HL-60 (cell line): ENCODE measurements around the gene TUB.

ENCODE experiments used
- DNase-seq, 2 experiments: peaks; one replicate each; pipeline ENCODE4 v3.0.0-alpha.2; 2010 to 2020; ENCODE audit warnings: low read depth in 1 of 2, low spot score in 1 of 2
- H3K27ac ChIP-seq: fragments of 250-450 bp; sonication (Bioruptor Pico); replicated peaks from 2 replicates; pipeline ENCODE4 v1.5.1; 2020; ENCODE audit warnings: mild to moderate bottlenecking, moderate library complexity
- H3K27me3 ChIP-seq: fragments of 250-450 bp; sonication (Bioruptor Pico); 2 replicates; pipeline ENCODE4 v1.5.1; 2021; ENCODE audit warnings: mild to moderate bottlenecking, moderate library complexity; ENCODE audit not compliant: insufficient read depth, poor library complexity, severe bottlenecking
- H3K4me3 ChIP-seq: replicated peaks from 2 replicates; pipeline ENCODE4 v1.5.1; 2011; ENCODE audit warnings: mild to moderate bottlenecking, control low read depth, low read length; ENCODE audit not compliant: insufficient read depth
- GABPA ChIP-seq: IDR thresholded peaks from 2 replicates; pipeline ENCODE4 v1.6.1; 2012; ENCODE audit warnings: low read depth
- POLR2AphosphoS5 ChIP-seq: IDR thresholded peaks from 2 replicates; pipeline ENCODE4 v1.6.1; 2012; ENCODE audit warnings: low read depth
- SPI1 ChIP-seq: IDR thresholded peaks from 2 replicates; pipeline ENCODE4 v1.6.1; 2012; ENCODE audit warnings: low read depth, mild to moderate bottlenecking, borderline replicate concordance
- TF ChIP-seq, protein P1 (sequence below): IDR thresholded peaks from 2 replicates; pipeline ENCODE4 v1.6.1; 2012; ENCODE audit warnings: low read depth; ENCODE audit not compliant: insufficient replicate concordance
- TF ChIP-seq, protein P2 (sequence below): IDR thresholded peaks from one replicate; pipeline ENCODE4 v1.5.1; 2011; ENCODE audit warnings: low read length, control low read depth, inconsistent platforms; ENCODE audit not compliant: insufficient read depth

The TUB gene

DNA sequence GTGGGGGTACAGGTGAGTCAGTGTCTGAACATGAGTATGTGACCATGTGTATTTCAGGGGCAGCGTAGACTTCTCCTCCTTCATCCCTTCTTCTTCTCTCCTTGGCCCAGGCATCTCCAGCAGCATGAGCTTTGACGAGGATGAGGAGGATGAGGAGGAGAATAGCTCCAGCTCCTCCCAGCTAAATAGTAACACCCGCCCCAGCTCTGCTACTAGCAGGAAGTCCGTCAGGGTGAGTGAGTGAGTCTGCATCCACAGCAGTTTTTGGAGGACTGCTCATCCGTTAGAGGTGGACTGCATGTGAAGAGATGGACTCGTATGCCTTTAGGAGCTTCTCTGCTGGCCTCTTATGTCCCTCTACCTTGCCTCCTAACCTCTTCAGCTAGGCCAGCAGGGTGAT is 15.6 kb downstream of the TUB start:
- no peak overlapping the region for H3K27ac ChIP-seq
- H3K27me3 ChIP-seq, result no peaks in the 10 kb centered on the region
- TF ChIP-seq POLR2AphosphoS5 (no peak), GABPA (no peak), SPI1 (no peak)
- TF ChIP-seq, protein P1, sequence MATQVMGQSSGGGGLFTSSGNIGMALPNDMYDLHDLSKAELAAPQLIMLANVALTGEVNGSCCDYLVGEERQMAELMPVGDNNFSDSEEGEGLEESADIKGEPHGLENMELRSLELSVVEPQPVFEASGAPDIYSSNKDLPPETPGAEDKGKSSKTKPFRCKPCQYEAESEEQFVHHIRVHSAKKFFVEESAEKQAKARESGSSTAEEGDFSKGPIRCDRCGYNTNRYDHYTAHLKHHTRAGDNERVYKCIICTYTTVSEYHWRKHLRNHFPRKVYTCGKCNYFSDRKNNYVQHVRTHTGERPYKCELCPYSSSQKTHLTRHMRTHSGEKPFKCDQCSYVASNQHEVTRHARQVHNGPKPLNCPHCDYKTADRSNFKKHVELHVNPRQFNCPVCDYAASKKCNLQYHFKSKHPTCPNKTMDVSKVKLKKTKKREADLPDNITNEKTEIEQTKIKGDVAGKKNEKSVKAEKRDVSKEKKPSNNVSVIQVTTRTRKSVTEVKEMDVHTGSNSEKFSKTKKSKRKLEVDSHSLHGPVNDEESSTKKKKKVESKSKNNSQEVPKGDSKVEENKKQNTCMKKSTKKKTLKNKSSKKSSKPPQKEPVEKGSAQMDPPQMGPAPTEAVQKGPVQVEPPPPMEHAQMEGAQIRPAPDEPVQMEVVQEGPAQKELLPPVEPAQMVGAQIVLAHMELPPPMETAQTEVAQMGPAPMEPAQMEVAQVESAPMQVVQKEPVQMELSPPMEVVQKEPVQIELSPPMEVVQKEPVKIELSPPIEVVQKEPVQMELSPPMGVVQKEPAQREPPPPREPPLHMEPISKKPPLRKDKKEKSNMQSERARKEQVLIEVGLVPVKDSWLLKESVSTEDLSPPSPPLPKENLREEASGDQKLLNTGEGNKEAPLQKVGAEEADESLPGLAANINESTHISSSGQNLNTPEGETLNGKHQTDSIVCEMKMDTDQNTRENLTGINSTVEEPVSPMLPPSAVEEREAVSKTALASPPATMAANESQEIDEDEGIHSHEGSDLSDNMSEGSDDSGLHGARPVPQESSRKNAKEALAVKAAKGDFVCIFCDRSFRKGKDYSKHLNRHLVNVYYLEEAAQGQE, result no peak
- TF ChIP-seq, protein P2, sequence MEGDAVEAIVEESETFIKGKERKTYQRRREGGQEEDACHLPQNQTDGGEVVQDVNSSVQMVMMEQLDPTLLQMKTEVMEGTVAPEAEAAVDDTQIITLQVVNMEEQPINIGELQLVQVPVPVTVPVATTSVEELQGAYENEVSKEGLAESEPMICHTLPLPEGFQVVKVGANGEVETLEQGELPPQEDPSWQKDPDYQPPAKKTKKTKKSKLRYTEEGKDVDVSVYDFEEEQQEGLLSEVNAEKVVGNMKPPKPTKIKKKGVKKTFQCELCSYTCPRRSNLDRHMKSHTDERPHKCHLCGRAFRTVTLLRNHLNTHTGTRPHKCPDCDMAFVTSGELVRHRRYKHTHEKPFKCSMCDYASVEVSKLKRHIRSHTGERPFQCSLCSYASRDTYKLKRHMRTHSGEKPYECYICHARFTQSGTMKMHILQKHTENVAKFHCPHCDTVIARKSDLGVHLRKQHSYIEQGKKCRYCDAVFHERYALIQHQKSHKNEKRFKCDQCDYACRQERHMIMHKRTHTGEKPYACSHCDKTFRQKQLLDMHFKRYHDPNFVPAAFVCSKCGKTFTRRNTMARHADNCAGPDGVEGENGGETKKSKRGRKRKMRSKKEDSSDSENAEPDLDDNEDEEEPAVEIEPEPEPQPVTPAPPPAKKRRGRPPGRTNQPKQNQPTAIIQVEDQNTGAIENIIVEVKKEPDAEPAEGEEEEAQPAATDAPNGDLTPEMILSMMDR, result no peak
- no peak for DNase-seq
- no peak overlapping the region for H3K4me3 ChIP-seq

DNA sequence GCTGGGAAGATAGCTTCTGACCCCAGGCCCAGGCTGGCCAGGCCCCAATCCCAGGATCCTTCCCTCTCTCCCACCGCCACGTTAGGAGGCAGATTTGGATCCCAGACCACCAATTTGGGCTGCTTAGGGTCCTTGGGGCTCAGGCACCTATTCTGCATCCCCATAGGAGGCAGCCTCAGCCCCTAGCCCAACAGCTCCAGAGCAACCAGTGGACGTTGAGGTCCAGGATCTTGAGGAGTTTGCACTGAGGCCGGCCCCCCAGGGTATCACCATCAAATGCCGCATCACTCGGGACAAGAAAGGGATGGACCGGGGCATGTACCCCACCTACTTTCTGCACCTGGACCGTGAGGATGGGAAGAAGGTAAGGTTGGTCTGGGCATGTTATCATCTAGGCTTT is 16.1 kb downstream of the TUB start:
- H3K27me3 ChIP-seq, result no peaks in the 10 kb centered on the region
- DNase-seq, result no peak
- no peak overlapping the region for H3K4me3 ChIP-seq
- H3K27ac ChIP-seq, result no peak overlapping the region
- TF ChIP-seq SPI1 (no peak), GABPA (no peak), POLR2AphosphoS5 (no peak)
- TF ChIP-seq, protein P2, result no peak
- TF ChIP-seq, protein P1, result no peak

DNA sequence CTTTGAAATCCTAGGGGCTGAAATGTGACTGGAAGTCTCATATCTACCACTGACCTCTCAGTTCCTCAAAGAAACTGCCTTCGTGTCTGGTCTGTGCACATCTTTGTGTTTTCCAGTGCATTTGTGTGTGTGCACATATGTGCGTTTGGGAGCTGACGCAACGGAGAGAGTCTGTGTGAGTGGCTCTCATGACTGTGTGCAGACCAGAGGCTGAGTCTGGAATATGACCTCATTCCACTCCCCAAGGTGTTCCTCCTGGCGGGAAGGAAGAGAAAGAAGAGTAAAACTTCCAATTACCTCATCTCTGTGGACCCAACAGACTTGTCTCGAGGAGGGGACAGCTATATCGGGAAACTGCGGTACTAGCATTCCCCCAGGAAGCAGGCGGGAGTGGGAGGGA is 16.5 kb downstream of the TUB start:
- DNase-seq, result no peak
- Histone ChIP-seq H3K27ac (no peak overlapping the region), H3K27me3 (no peaks in the 10 kb centered on the region), H3K4me3 (no peak overlapping the region)
- TF ChIP-seq GABPA (no peak), POLR2AphosphoS5 (no peak), SPI1 (no peak)
- TF ChIP-seq, protein P1, result no peak
- TF ChIP-seq, protein P2, result no peak
